Upper lobe of left lung (tissue), 6 donors: Measurements from ENCODE around the gene LETMD1. TPM values are rescaled to one million over a fixed set of nuclear protein-coding genes. Genes with fewer than 3 reads are reported as not detected.

ENCODE experiments used
- ATAC-seq, 2 donors: fragments of 200-7000 bp; cut with Tn5 transposase; one replicate each; pipeline ENCODE4 v1.9.1; 2022; ENCODE audit warnings: mild to moderate bottlenecking in 2 of 2, moderate library complexity in 2 of 2; ENCODE audit not compliant: low FRiP score in 2 of 2
- DNase-seq, 2 donors: peaks; one replicate each; pipeline ENCODE4 v3.0.0-alpha.2; 2019 to 2020
- H3K27ac ChIP-seq, 4 donors: fragments of 200-600 bp; sonication (generic); one replicate each; pipeline ENCODE4 v1.5.1; 2016 to 2019
- H3K27me3 ChIP-seq, 4 donors: fragments of 200-600 bp; sonication (generic); one replicate each; pipeline ENCODE4 v1.5.1; 2017 to 2019
- H3K36me3 ChIP-seq, 4 donors: fragments of 200-600 bp; sonication (generic); one replicate each; pipeline ENCODE4 v1.5.1; 2016 to 2019
- H3K4me1 ChIP-seq, 4 donors: fragments of 200-600 bp; sonication (generic); one replicate each; pipeline ENCODE4 v1.5.1; 2018 to 2019
- H3K4me3 ChIP-seq, 4 donors: fragments of 200-600 bp; sonication (generic); one replicate each; pipeline ENCODE4 v1.5.1; 2017 to 2019; ENCODE audit warnings: mild to moderate bottlenecking in 2 of 4, moderate library complexity in 1 of 4
- H3K9me3 ChIP-seq, 4 donors: fragments of 200-600 bp; sonication (generic); one replicate each; pipeline ENCODE4 v1.5.1; 2018 to 2019
- EP300 ChIP-seq, 4 donors: sonication (generic); formaldehyde crosslinking; IDR thresholded peaks; one replicate each; pipeline ENCODE4 v1.5.1; 2017; ENCODE audit warnings: antibody characterized with exemption in 4 of 4, control low read depth in 2 of 4
- POLR2A ChIP-seq, 4 donors: fragments of 450-650 bp; IDR thresholded peaks; one replicate each; pipeline ENCODE4 v1.5.1; 2016 to 2017; ENCODE audit warnings: antibody characterized with exemption in 4 of 4, mild to moderate bottlenecking in 2 of 4
- POLR2AphosphoS5 ChIP-seq, 2 donors: sonication (generic); formaldehyde crosslinking; IDR thresholded peaks; one replicate each; pipeline ENCODE4 v1.5.1; 2017; ENCODE audit warnings: antibody characterized with exemption in 2 of 2
- WGBS, 2 donors: methylation state at CpG; one replicate each; pipeline ENCODE4 v1.1.5; 2017 to 2018; 5-methylcytosine and 5-hydroxymethylcytosine counted together
- total RNA-seq, 6 donors: library from RNA; depleted of rRNA in 4 of 6; stranded (reverse); fragments of >200 nt in 4 of 6; gene quantifications; one replicate each; pipeline versions ENCODE4 v1.1.0 to v1.2.1, GENCODE V29; 2016 to 2021
- TF ChIP-seq, protein P1 (sequence below), 6 experiments: fragments of 450-650 bp in 4 of 6; fragments of 200-600 bp in 2 of 6; sonication (generic) in 2 of 6; IDR thresholded peaks; one replicate each; pipeline ENCODE4 v1.5.1; 2016 to 2019; ENCODE audit warnings: antibody characterized with exemption in 6 of 6
- donor health status: DM: no; HTN: no; CAD: no; lungs with moderate emphysema.
- donor health status: DM: no; HTN: yes; CAD: no; lungs with severe emphysema.

The LETMD1 gene
- total RNA-seq, 6 donors from 2014 or later = 36.3 to 98.9 (median 58.1) TPM

DNA sequence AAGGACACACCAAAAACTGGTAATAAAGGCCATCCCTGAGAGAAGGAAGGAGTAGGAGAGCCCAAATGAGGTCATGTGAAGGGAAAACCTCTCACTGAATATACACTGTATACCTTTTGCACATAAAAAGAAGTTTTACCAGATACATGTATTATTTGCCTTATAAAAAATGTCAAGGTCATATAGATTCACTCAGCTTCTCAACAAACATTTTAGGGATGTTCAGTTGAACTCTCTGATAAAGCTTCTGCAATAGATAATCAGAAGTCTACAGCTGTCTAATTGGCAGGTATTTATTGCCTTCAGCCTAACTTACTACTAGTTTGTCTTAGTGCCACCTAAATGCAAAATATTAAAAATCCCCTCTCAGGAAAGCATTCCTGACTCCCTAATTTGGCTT, 30.7 kb upstream of the LETMD1 start:
- Histone ChIP-seq H3K4me3 (no peak overlapping the region), H3K27ac (no peak overlapping the region), H3K9me3 (no peaks in the 10 kb centered on the region), H3K36me3 (no peaks in the 10 kb centered on the region), H3K4me1 (peaks cover 26 to 59% (median 44%) of the 10 kb centered on the region in 4 donors), H3K27me3 (no peaks in the 10 kb centered on the region)
- DNase-seq = no peak
- no peak for ATAC-seq
- no peak for TF ChIP-seq EP300 (IDR thresholded peaks at IDR 0.05)
- TF ChIP-seq, protein P1, sequence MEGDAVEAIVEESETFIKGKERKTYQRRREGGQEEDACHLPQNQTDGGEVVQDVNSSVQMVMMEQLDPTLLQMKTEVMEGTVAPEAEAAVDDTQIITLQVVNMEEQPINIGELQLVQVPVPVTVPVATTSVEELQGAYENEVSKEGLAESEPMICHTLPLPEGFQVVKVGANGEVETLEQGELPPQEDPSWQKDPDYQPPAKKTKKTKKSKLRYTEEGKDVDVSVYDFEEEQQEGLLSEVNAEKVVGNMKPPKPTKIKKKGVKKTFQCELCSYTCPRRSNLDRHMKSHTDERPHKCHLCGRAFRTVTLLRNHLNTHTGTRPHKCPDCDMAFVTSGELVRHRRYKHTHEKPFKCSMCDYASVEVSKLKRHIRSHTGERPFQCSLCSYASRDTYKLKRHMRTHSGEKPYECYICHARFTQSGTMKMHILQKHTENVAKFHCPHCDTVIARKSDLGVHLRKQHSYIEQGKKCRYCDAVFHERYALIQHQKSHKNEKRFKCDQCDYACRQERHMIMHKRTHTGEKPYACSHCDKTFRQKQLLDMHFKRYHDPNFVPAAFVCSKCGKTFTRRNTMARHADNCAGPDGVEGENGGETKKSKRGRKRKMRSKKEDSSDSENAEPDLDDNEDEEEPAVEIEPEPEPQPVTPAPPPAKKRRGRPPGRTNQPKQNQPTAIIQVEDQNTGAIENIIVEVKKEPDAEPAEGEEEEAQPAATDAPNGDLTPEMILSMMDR (IDR thresholded peaks at IDR 0.05) = no peak
- no peak for TF ChIP-seq POLR2AphosphoS5 (IDR thresholded peaks at IDR 0.05)
- no peak for TF ChIP-seq POLR2A (IDR thresholded peaks at IDR 0.05)

DNA sequence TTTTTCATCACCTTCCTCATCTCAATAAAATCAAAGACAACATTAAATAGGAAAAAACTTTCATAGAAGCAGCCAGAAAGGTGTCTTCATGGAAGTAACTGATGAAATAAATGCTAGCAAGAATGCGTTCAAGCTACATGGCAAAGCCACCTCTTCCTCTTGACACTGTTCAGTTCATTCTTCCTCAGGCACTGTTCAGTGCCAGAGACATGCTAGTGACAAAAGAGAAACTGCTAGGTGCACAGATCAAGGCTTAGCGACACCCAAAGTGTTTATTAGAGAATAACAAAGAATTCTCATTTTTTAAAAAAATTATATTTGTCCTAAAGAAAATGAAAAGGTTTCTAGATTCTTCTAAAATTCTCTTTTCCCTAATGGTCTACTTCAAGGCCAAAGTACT, 29.2 kb upstream of the LETMD1 start:
- TF ChIP-seq, protein P1 (IDR thresholded peaks at IDR 0.05) = no peak
- TF ChIP-seq POLR2A (IDR thresholded peaks at IDR 0.05) (no peak), POLR2AphosphoS5 (IDR thresholded peaks at IDR 0.05) (no peak), EP300 (IDR thresholded peaks at IDR 0.05) (no peak)
- DNase-seq (no peak), ATAC-seq (no peak)
- no peaks in the 10 kb centered on the region for H3K36me3 ChIP-seq
- peaks cover 20 to 58% (median 45%) of the 10 kb centered on the region in 4 donors for H3K4me1 ChIP-seq
- WGBS, 2 donors = 85 to 87% methylated on average over 2 of the region's 2 CpGs
- no peaks in the 10 kb centered on the region for H3K27me3 ChIP-seq
- no peaks in the 10 kb centered on the region for H3K9me3 ChIP-seq
- H3K27ac ChIP-seq = no peak overlapping the region
- no peak overlapping the region for H3K4me3 ChIP-seq

DNA sequence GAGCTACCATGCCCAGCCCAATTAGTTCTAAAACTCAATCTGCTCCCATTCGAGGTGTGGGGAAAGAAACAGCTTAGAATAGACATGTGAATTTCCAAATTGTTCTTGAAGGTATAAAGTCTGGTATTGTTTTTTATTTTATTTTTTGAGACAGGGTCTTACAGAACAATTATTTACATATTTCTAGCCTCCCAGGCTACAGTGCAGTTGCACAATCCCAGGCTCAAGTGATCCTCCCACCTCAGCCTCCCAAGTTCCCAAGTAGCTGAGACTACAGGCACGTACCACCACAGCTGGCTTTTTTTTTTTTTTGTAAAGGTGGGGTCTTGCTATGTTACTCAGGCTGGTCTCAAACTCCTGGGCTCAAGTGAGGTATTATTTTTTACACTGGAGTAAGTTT, 28.2 kb upstream of the LETMD1 start:
- no peak for ATAC-seq
- Histone ChIP-seq H3K4me3 (no peak overlapping the region), H3K27me3 (no peaks in the 10 kb centered on the region), H3K36me3 (no peaks in the 10 kb centered on the region), H3K4me1 (peaks cover 23 to 65% (median 48%) of the 10 kb centered on the region in 4 donors), H3K9me3 (no peaks in the 10 kb centered on the region), H3K27ac (peak overlapping the region in 1 of 4 donors; percentile 44)
- TF ChIP-seq EP300 (IDR thresholded peaks at IDR 0.05) (no peak), POLR2A (IDR thresholded peaks at IDR 0.05) (no peak)
- TF ChIP-seq, protein P1 (IDR thresholded peaks at IDR 0.05) = no peak
- 54 to 83% methylated on average over 2 of the region's 2 CpGs for WGBS, 2 donors
- DNase-seq = no peak

DNA sequence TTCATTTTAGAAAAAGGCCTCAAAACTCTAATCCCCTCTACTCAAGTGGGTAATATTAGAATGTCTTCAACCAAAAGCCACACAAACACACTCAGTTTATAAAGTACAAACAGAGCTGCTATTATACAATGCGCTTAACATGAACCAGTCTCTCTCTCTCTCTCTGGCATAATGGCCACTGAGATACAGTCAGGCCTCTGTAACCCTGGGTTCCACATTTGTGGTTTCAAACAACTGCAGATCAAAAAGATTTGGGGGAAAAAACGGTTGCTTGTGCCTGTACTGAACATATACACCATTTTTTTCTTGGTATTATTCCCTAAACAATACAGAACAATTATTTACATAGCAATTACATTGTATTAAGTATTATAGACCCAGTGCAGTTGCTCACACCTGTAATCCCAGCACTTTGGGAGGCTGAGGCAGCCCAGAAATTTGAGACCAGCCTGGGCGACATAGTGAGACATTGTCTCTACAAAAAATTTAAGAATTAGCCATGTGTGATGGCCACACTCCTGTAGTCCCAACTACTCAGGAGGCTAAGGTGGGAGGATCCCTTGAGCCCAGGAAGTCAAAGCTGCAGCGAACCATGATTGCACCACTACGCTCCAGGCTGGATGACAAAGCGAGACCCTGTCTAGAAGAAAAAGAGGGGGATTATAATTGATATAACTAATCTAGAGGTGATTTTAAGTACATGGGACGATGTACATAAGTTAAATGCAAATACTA, 27.5 kb upstream of the LETMD1 start:
- 84 to 86% methylated on average over 7 of the region's 7 CpGs for WGBS, 2 donors
- Histone ChIP-seq H3K27me3 (no peaks in the 10 kb centered on the region), H3K27ac (peak overlapping the region in 3 of 4 donors; percentile 10 to 95 (median 44)), H3K4me1 (peaks cover 24 to 72% (median 52%) of the 10 kb centered on the region in 4 donors), H3K4me3 (no peak overlapping the region), H3K36me3 (no peaks in the 10 kb centered on the region), H3K9me3 (no peaks in the 10 kb centered on the region)
- no peak for DNase-seq
- TF ChIP-seq POLR2A (IDR thresholded peaks at IDR 0.05) (no peak), EP300 (IDR thresholded peaks at IDR 0.05) (no peak), POLR2AphosphoS5 (IDR thresholded peaks at IDR 0.05) (no peak)
- TF ChIP-seq, protein P1 (IDR thresholded peaks at IDR 0.05) = no peak
- ATAC-seq = no peak

DNA sequence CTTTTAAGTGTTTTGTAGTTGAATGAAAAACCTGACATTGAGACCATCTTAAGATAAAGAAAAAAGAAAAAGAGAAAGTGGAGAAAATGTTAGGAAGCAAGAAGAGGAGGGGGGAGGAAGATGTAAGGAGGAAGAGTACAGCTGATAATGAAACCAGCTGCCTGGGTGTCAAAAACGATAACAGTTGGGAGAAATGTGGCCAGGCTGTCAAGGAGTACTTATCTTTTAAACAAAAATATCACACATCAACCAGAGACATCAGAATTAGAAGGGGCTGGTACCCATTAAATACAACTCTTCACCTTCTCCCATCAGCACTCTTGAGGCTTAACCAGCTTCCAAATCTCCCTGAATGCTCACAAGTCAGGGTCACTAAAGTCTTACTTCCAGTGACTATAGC, 26.4 kb upstream of the LETMD1 start:
- no peak for DNase-seq
- TF ChIP-seq EP300 (IDR thresholded peaks at IDR 0.05) (no peak), POLR2A (IDR thresholded peaks at IDR 0.05) (no peak)
- TF ChIP-seq, protein P1 (IDR thresholded peaks at IDR 0.05) = no peak
- Histone ChIP-seq H3K36me3 (no peaks in the 10 kb centered on the region), H3K27ac (peak overlapping the region in 3 of 4 donors; percentile 10 to 95 (median 33)), H3K9me3 (no peaks in the 10 kb centered on the region), H3K4me1 (peaks cover 24 to 76% (median 54%) of the 10 kb centered on the region in 4 donors), H3K4me3 (no peak overlapping the region), H3K27me3 (no peaks in the 10 kb centered on the region)
- 3 to 15% methylated on average over 1 of the region's 1 CpG for WGBS, 2 donors
- no peak for ATAC-seq
